Breast epithelium (tissue), 4 donors: Measurements from ENCODE around the gene ZNF423. TPM values are rescaled to one million over a fixed set of nuclear protein-coding genes. Genes with fewer than 3 reads are reported as not detected.

Experiments used
- DNase-seq, 2 donors: peaks; one replicate each; pipeline ENCODE4 v3.0.0-alpha.2; 2019; ENCODE audit warnings: low spot score in 2 of 2
- H3K27ac ChIP-seq, 2 donors: fragments of 200-600 bp; sonication (generic) in 1 of 2; one replicate each; pipeline ENCODE4 v1.5.1; 2016 to 2019; ENCODE audit warnings: mild to moderate bottlenecking in 1 of 2
- H3K27me3 ChIP-seq, 2 donors: fragments of 200-600 bp; sonication (generic) in 1 of 2; one replicate each; pipeline versions ENCODE4 v1.5.1 to v1.6.0; 2017 to 2019; ENCODE audit warnings: control low read depth in 1 of 2, mild to moderate bottlenecking in 1 of 2
- H3K36me3 ChIP-seq: fragments of 200-600 bp; one replicate; pipeline ENCODE4 v1.5.1; 2019
- H3K4me1 ChIP-seq, 2 donors: fragments of 200-600 bp; sonication (generic); one replicate each; pipeline ENCODE4 v1.5.1; 2016 to 2019; ENCODE audit warnings: control low read depth in 1 of 2
- H3K4me3 ChIP-seq, 3 donors: fragments of 200-600 bp; sonication (generic); 1 replicate in 2 of 3; 2 replicates in 1 of 3; pipeline ENCODE4 v1.5.1; 2016 to 2019; ENCODE audit warnings: mild to moderate bottlenecking in 3 of 3, moderate library complexity in 2 of 3
- H3K9me3 ChIP-seq, 2 donors: fragments of 200-600 bp; sonication (generic) in 1 of 2; one replicate each; pipeline ENCODE4 v1.5.1; 2016 to 2019; ENCODE audit warnings: control low read depth in 1 of 2
- CTCF ChIP-seq, 3 donors: fragments of 450-650 bp; IDR thresholded peaks; one replicate each; pipeline ENCODE4 v1.5.1; 2016 to 2017; ENCODE audit warnings: antibody characterized with exemption in 3 of 3, mild to moderate bottlenecking in 3 of 3, moderate library complexity in 3 of 3
- POLR2A ChIP-seq: fragments of 450-650 bp; IDR thresholded peaks from one replicate; pipeline ENCODE4 v1.6.1; 2016; ENCODE audit warnings: antibody characterized with exemption, mild to moderate bottlenecking, moderate library complexity
- POLR2AphosphoS5 ChIP-seq, 3 donors: sonication (generic); formaldehyde crosslinking; IDR thresholded peaks; one replicate each; pipeline ENCODE4 v1.6.1; 2017; ENCODE audit warnings: antibody characterized with exemption in 3 of 3
- intact Hi-C: fragments of 100-400 bp; cut with DNase I; formaldehyde crosslinking; loops from one replicate; pipeline ENCODE4 v1.15.1; 2023; ENCODE audit warnings: low total_unique reads
- total RNA-seq, 3 donors: library from RNA; depleted of rRNA; stranded (reverse); fragments of >200 nt; gene quantifications; one replicate each; pipeline ENCODE4 v1.1.0, GENCODE V29; 2016

Gene ZNF423
- total RNA-seq, 3 donors from 2014 or later = 4.7 to 8.0 (median 5.9) TPM

- no peak for DNase-seq
These were observed 220.0 kb downstream of the ZNF423 start for GRCh38 chr16:49635591-49636581.

GRCh38 chr16:49635009-49635350, 220.9 kb downstream of the ZNF423 start:
- no peak overlapping the region for H3K27ac ChIP-seq
- H3K27me3 ChIP-seq = no peaks in the 10 kb centered on the region
- no peak overlapping the region for H3K4me3 ChIP-seq
- no peaks in the 10 kb centered on the region for H3K9me3 ChIP-seq
- no peaks in the 10 kb centered on the region for H3K36me3 ChIP-seq
- DNase-seq = no peak
- intact Hi-C loops = loop anchor here (5.0 kb wide), 1 partner anchor 217 kb away; no protein-coding TSS in a partner anchor
- H3K4me1 ChIP-seq = no peaks in the 10 kb centered on the region
- TF ChIP-seq CTCF (IDR thresholded peaks at IDR 0.05) (no peak), POLR2A (no peak), POLR2AphosphoS5 (IDR thresholded peaks at IDR 0.05) (no peak)

More at GRCh38 chr16:49635591-49636581, 220.0 kb downstream of the ZNF423 start:
- H3K9me3 ChIP-seq = no peaks in the 10 kb centered on the region
- intact Hi-C loops = loop anchor here (5.0 kb wide), 1 partner anchor 216 kb away; no protein-coding TSS in a partner anchor
- H3K4me1 ChIP-seq = no peaks in the 10 kb centered on the region
- H3K36me3 ChIP-seq = no peaks in the 10 kb centered on the region
- no peak overlapping the region for H3K27ac ChIP-seq
- H3K27me3 ChIP-seq = no peaks in the 10 kb centered on the region
- H3K4me3 ChIP-seq = no peak overlapping the region
- TF ChIP-seq POLR2A (no peak), CTCF (IDR thresholded peaks at IDR 0.05) (no peak), POLR2AphosphoS5 (IDR thresholded peaks at IDR 0.05) (no peak)

- TF ChIP-seq POLR2AphosphoS5 (IDR thresholded peaks at IDR 0.05) = no peak
- TF ChIP-seq CTCF (IDR thresholded peaks at IDR 0.05) = no peak
- TF ChIP-seq POLR2A = no peak
- DNase-seq = no peak
- H3K36me3 ChIP-seq = no peaks in the 10 kb centered on the region
- H3K27me3 ChIP-seq = no peaks in the 10 kb centered on the region
- intact Hi-C loops = loop anchor here (5.0 kb wide), 1 partner anchor 218 kb away; no protein-coding TSS in a partner anchor
- no peak overlapping the region for H3K27ac ChIP-seq
- no peak overlapping the region for H3K4me3 ChIP-seq
- no peaks in the 10 kb centered on the region for H3K9me3 ChIP-seq
- H3K4me1 ChIP-seq = no peaks in the 10 kb centered on the region
These were observed 221.5 kb downstream of the ZNF423 start for GRCh38 chr16:49634235-49635008.

GRCh38 chr16:49632795-49633184, 223.1 kb downstream of the ZNF423 start:
- H3K9me3 ChIP-seq = no peaks in the 10 kb centered on the region
- H3K27ac ChIP-seq = no peak overlapping the region
- H3K27me3 ChIP-seq = no peaks in the 10 kb centered on the region
- DNase-seq = no peak
- intact Hi-C loops = no loop called here
- no peak overlapping the region for H3K4me3 ChIP-seq
- no peaks in the 10 kb centered on the region for H3K4me1 ChIP-seq
- TF ChIP-seq POLR2AphosphoS5 (IDR thresholded peaks at IDR 0.05) = no peak
- no peak for TF ChIP-seq POLR2A
- TF ChIP-seq CTCF (IDR thresholded peaks at IDR 0.05) = no peak
- H3K36me3 ChIP-seq = no peaks in the 10 kb centered on the region
